NCI-H774 (cell line): Measurements from ENCODE around the gene NAT10.
"Not testable (repeated sequence)": the region's sequence is repeated elsewhere in the genome, so short reads cannot be mapped to it uniquely, and the experiment has no call there.

ENCODE experiments used
- DNase-seq: peaks from one replicate; lab custom pipeline; 2025; lab: John Stamatoyannopoulos, UW

The NAT10 gene

GRCh38 chr11:34167961-34168360 lies 62.5 kb downstream of the NAT10 start:
- DNase-seq, result no peak

GRCh38 chr11:34168642-34169420 lies 63.4 kb downstream of the NAT10 start:
- peak; percentile 5 for DNase-seq

- no peak for DNase-seq
Measured at GRCh38 chr11:34169686-34170085, 64.3 kb downstream of the NAT10 start.

- no peak for DNase-seq
Measured at GRCh38 chr11:34173050-34173449, 67.6 kb downstream of the NAT10 start.

GRCh38 chr11:34174412-34175041 lies 69.1 kb downstream of the NAT10 start:
- DNase-seq, result peak; percentile 58

GRCh38 chr11:34175284-34176019 lies 70.0 kb downstream of the NAT10 start:
- no peak for DNase-seq

- no peak for DNase-seq
Measured at GRCh38 chr11:34176751-34177209, 71.4 kb downstream of the NAT10 start.

DNA sequence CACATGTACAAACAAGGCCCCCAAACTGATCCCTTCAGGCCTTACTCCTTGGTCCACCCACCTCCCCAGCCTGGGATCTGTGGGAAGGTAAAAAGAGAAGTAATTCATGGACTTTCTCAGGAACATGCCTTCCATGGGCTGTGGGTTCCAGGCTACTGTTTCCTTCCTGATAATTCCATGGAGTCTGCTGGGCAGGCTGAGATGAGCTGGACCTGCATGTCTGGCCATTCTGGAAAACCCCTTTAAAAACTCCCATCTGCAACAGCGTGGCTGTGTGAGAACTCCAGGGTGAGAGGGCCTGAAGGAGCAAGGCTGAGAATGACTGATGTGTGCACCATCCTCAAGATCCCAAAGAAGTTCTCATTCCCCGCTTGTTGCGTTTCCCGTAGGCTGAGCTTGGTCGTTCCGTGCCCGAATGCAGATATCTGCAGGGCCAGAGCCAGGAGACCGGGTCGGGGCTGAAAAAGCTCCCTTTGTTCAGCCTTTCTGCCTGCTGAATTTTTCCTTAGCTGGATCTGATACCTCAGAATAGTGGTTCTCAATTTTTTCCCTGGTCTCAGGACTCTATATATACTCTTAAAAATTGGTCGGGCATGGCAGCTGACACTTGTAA lies 72.9 kb downstream of the NAT10 start:
- no peak for DNase-seq

- DNase-seq, result no peak
Measured at GRCh38 chr11:34179026-34179675, 73.7 kb downstream of the NAT10 start.

GRCh38 chr11:34180040-34180813 lies 74.8 kb downstream of the NAT10 start:
- no peak for DNase-seq

DNA sequence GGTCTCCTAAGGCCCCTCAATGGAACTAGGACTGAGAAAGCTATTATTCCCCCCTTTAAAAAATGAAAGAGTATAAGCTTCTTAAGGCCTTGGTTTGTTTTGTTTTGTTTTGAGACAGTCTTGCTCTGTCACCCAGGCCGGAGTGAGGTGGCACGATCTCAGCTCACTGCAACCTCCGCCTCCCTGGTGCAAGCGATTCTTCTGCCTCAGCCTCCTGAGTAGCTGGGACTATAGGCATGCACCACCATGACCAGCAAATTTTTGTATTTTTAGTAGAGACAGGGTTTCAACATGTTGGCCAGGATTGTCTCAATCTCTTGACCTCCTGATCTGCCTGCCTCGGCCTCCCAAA lies 75.4 kb downstream of the NAT10 start:
- not testable (repeated sequence) for DNase-seq

GRCh38 chr11:34181251-34181650 lies 75.8 kb downstream of the NAT10 start:
- DNase-seq, result no peak

DNA sequence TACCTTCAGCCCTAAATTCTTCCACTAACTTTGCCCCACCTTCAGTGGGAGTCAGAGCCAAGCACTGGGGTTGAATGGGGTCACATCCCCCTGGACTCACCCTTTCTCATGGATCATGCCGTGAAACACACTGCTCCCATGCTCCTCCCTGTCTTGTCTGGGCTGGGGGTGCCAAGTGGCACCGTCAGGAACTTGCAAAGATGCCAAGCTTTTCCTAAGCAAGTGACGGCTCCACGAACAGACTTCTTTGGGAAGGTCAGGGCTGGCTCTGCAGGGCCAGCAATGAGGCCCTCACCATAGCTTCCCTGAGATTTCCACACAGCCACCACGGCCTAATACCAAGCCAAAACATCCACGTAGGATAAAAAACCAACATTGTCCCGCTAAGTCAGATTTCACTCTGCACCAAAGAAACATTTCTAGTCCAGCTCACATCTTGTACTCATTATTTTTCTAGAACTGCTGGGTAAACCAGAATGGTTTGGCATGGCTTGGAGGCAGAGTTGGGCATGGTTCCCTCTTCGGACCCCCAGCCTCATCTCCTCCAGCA lies 76.5 kb downstream of the NAT10 start:
- DNase-seq, result no peak

DNA sequence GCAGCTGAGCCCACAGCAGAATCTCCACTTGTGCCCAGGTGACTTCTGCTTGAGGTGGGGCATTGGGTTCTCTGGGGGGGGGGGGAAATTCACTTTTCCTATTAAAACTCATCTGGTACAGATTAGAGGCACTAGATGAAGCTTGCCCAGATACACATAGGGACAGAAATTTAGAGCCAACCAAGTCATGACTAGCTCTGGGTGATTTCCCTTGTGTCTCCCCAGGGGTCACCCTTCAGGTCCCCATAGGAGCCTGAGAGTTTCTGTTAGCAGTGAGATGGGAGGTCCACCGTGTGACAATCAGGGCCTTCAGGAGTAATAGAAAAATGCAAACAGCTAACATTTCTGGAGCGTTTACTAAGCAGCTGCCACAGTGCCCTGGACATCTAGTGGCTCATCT lies 77.0 kb downstream of the NAT10 start:
- DNase-seq, result no peak

- no peak for DNase-seq
Measured at GRCh38 chr11:34182921-34183685, 77.7 kb downstream of the NAT10 start.

GRCh38 chr11:34183848-34184391 lies 78.5 kb downstream of the NAT10 start:
- DNase-seq, result no peak

- DNase-seq, result no peak
Measured at GRCh38 chr11:34184505-34185015, 79.1 kb downstream of the NAT10 start.

- no peak for DNase-seq
Measured at GRCh38 chr11:34185926-34186841, 80.8 kb downstream of the NAT10 start.

- DNase-seq, result no peak
Measured at GRCh38 chr11:34188181-34188580, 82.8 kb downstream of the NAT10 start.
